Erythroblast (primary cell): ENCODE data around the gene DTX3L.

Experiments
- GATA1 ChIP-seq: IDR thresholded peaks from 2 replicates; pipeline ENCODE4 v1.6.1; 2011; ENCODE audit warnings: low read depth, mild to moderate bottlenecking, control low read depth, low read length, moderate library complexity
- POLR2A ChIP-seq: IDR thresholded peaks from 2 replicates; pipeline ENCODE4 v1.6.1; 2011; ENCODE audit warnings: mild to moderate bottlenecking, low read length

DNA sequence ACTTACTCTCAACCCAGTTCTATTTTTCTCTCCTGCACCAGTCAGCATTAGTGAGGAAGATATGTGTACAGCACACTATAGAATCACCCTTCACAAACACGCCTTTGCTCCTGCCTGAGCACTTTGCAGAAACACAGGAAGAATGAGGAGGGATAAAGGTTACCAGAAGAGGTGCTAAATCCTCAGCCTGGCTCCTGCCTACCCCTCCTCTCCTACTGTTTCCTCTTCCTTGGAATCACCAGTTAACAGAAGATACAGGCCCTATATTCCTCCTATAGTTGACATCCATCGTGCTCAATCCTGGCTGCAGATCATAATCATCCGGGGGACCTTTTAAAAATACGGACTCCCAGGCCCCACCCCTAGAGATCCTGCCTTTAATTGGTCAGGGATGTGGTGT, 42.2 kb downstream of the DTX3L start:
- no peak for TF ChIP-seq POLR2A
- TF ChIP-seq GATA1 = no peak
